HEK293 (cell line): ENCODE results near the gene PGM1.
A peak's percentile ranks its signal among the peaks of the same experiment; 100 is the strongest.

Source experiments
- CTCF ChIA-PET: fragments of 350-600 bp; formaldehyde crosslinking; extraction: SDS; loops from one replicate; lab custom pipeline; 2021; ENCODE audit warnings: antibody characterized with exemption; lab: Yijun Ruan, JAX
- POLR2A ChIA-PET: fragments of 300-600 bp; formaldehyde crosslinking; extraction: SDS; loops from one replicate; lab custom pipeline; 2020; ENCODE audit warnings: antibody characterized with exemption, inconsistent platforms; lab: Yijun Ruan, JAX
- H3K27ac ChIP-seq: fragments of 200-500 bp; sonication (Bioruptor generic); 2 replicates; pipeline ENCODE4 v1.5.1; 2014; ENCODE audit warnings: low read depth, low read length, control low read depth, inconsistent platforms; ENCODE audit errors: extremely low read depth
- H3K36me3 ChIP-seq, 2 experiments: fragments of 200-500 bp in 1 of 2; sonication (Bioruptor generic) in 1 of 2; 1 replicate in 1 of 2; 2 replicates in 1 of 2; pipeline ENCODE4 v1.5.1; 2014 to 2017; ENCODE audit warnings: inconsistent platforms in 2 of 2, low read length in 2 of 2; ENCODE audit not compliant: control insufficient read depth in 2 of 2, insufficient read depth in 1 of 2
- H3K4me1 ChIP-seq: fragments of 200-500 bp; sonication (Bioruptor generic); 2 replicates; pipeline ENCODE4 v1.5.1; 2014; ENCODE audit warnings: mild to moderate bottlenecking, low read length, inconsistent platforms; ENCODE audit not compliant: control insufficient read depth, insufficient read depth
- H3K4me3 ChIP-seq: 2 replicates; pipeline ENCODE4 v1.5.1; 2011; ENCODE audit warnings: low read depth, mild to moderate bottlenecking, control low read depth, low read length, moderate library complexity
- H3K9me3 ChIP-seq: fragments of 200-500 bp; sonication (Bioruptor generic); 2 replicates; pipeline ENCODE4 v1.5.1; 2014; ENCODE audit warnings: low read depth, low read length, inconsistent platforms; ENCODE audit not compliant: control insufficient read depth, insufficient read depth
- ELK4 ChIP-seq: IDR thresholded peaks from 2 replicates; pipeline ENCODE4 v1.6.1; 2011; ENCODE audit warnings: mild to moderate bottlenecking, low read depth, low read length, borderline replicate concordance
- GLIS2 ChIP-seq: fragments of 450-650 bp; formaldehyde crosslinking; IDR thresholded peaks from 2 replicates; pipeline ENCODE4 v1.5.1; 2016; ENCODE audit warnings: missing biosample characterization, missing genetic modification characterization
- KLF17 ChIP-seq: fragments of 450-650 bp; formaldehyde crosslinking; IDR thresholded peaks from 2 replicates; pipeline ENCODE4 v1.5.1; 2016; ENCODE audit warnings: missing biosample characterization, missing genetic modification characterization
- MEIS1 ChIP-seq: sonication (generic); formaldehyde crosslinking; IDR thresholded peaks from 2 replicates; pipeline ENCODE4 v1.8.1; 2022; ENCODE audit warnings: missing genetic modification reagents, mild to moderate bottlenecking, borderline replicate concordance
- MYNN ChIP-seq: fragments of 450-650 bp; formaldehyde crosslinking; IDR thresholded peaks from 2 replicates; pipeline ENCODE4 v1.5.1; 2016; ENCODE audit warnings: missing biosample characterization, missing genetic modification characterization, borderline replicate concordance
- SETDB1 ChIP-seq: IDR thresholded peaks from one replicate; pipeline ENCODE4 v1.6.1; 2017; ENCODE audit warnings: mild to moderate bottlenecking, low read length, moderate library complexity, mixed read lengths; ENCODE audit not compliant: insufficient read length
- ZBTB17 ChIP-seq: fragments of 450-650 bp; formaldehyde crosslinking; IDR thresholded peaks from 2 replicates; pipeline ENCODE4 v1.5.1; 2016; ENCODE audit warnings: missing biosample characterization, missing genetic modification characterization
- ZBTB44 ChIP-seq: fragments of 450-650 bp; IDR thresholded peaks from 2 replicates; pipeline ENCODE4 v1.5.1; 2018; ENCODE audit warnings: missing biosample characterization, mild to moderate bottlenecking, missing genetic modification characterization
- ZFP3 ChIP-seq: fragments of 450-650 bp; formaldehyde crosslinking; IDR thresholded peaks from 2 replicates; pipeline ENCODE4 v1.5.1; 2016; ENCODE audit warnings: low read depth, missing biosample characterization, missing genetic modification characterization
- ZNF121 ChIP-seq: fragments of 450-650 bp; formaldehyde crosslinking; IDR thresholded peaks from 2 replicates; pipeline ENCODE4 v1.5.1; 2016; ENCODE audit warnings: missing biosample characterization, missing genetic modification characterization
- ZNF132 ChIP-seq: fragments of 450-650 bp; formaldehyde crosslinking; IDR thresholded peaks from 2 replicates; pipeline ENCODE4 v1.5.1; 2017; ENCODE audit warnings: missing biosample characterization, missing genetic modification characterization, borderline replicate concordance
- ZNF175 ChIP-seq: fragments of 450-650 bp; formaldehyde crosslinking; IDR thresholded peaks from 2 replicates; pipeline ENCODE4 v1.5.1; 2016; ENCODE audit warnings: missing biosample characterization, missing genetic modification characterization
- ZNF280D ChIP-seq: fragments of 450-650 bp; formaldehyde crosslinking; IDR thresholded peaks from 2 replicates; pipeline ENCODE4 v1.5.1; 2016; ENCODE audit warnings: missing biosample characterization, missing genetic modification characterization
- ZNF391 ChIP-seq: fragments of 450-650 bp; formaldehyde crosslinking; IDR thresholded peaks from 2 replicates; pipeline ENCODE4 v1.5.1; 2016; ENCODE audit warnings: low read depth, missing biosample characterization, missing genetic modification characterization, borderline replicate concordance
- ZNF530 ChIP-seq: fragments of 450-650 bp; formaldehyde crosslinking; IDR thresholded peaks from 2 replicates; pipeline ENCODE4 v1.5.1; 2016; ENCODE audit warnings: low read depth, missing biosample characterization, missing genetic modification characterization
- ZNF596 ChIP-seq: fragments of 450-650 bp; IDR thresholded peaks from 2 replicates; pipeline ENCODE4 v1.5.0; 2018; ENCODE audit warnings: missing biosample characterization, mild to moderate bottlenecking, missing genetic modification characterization, moderate library complexity
- ZNF645 ChIP-seq: fragments of 450-650 bp; formaldehyde crosslinking; IDR thresholded peaks from 2 replicates; pipeline ENCODE4; 2016; ENCODE audit warnings: missing biosample characterization, missing genetic modification characterization
- ZNF701 ChIP-seq: fragments of 450-650 bp; formaldehyde crosslinking; IDR thresholded peaks from 2 replicates; pipeline ENCODE4 v1.5.1; 2016; ENCODE audit warnings: missing biosample characterization, missing genetic modification characterization
- ZNF747 ChIP-seq: fragments of 450-650 bp; formaldehyde crosslinking; IDR thresholded peaks from 2 replicates; pipeline ENCODE4 v1.5.1; 2016; ENCODE audit warnings: missing biosample characterization, missing genetic modification characterization
- ZNF785 ChIP-seq: fragments of 450-650 bp; formaldehyde crosslinking; IDR thresholded peaks from 2 replicates; pipeline ENCODE4 v1.5.1; 2016; ENCODE audit warnings: missing biosample characterization, missing genetic modification characterization
- ZNF792 ChIP-seq: fragments of 450-650 bp; formaldehyde crosslinking; IDR thresholded peaks from 2 replicates; pipeline ENCODE4 v1.5.1; 2016; ENCODE audit warnings: missing biosample characterization, missing genetic modification characterization
- ZSCAN30 ChIP-seq: fragments of 450-650 bp; IDR thresholded peaks from 2 replicates; pipeline ENCODE4 v1.5.1; 2018; ENCODE audit warnings: missing biosample characterization, mild to moderate bottlenecking, missing genetic modification characterization, moderate library complexity

PGM1 gene

GRCh38 chr1:63665824-63666223, 72.6 kb downstream of the PGM1 start (continued):
- TF ChIP-seq ZNF747 (tag by site-specific recombination) (no peak), GLIS2 (no peak), ZNF175 (tag by site-specific recombination) (no peak), ZNF792 (no peak), ZNF530 (tag by site-specific recombination) (no peak)

- H3K36me3 ChIP-seq = no peaks in the 10 kb centered on the region
- no peak for TF ChIP-seq ZNF785 (tag by site-specific recombination)
- TF ChIP-seq ZNF645 (tag by site-specific recombination) = no peak
- TF ChIP-seq SETDB1 = no peak
- TF ChIP-seq MYNN = no peak
- TF ChIP-seq ZFP3 (tag by site-specific recombination) = no peak
- no peaks in the 10 kb centered on the region for H3K9me3 ChIP-seq
- no peak overlapping the region for H3K4me3 ChIP-seq
- CTCF ChIA-PET = no interaction called here
- no peaks in the 10 kb centered on the region for H3K4me1 ChIP-seq
- POLR2A ChIA-PET = no interaction called here
- no peak overlapping the region for H3K27ac ChIP-seq
Measured at GRCh38 chr1:63668298-63668697, 75.1 kb downstream of the PGM1 start.

- ChIA-PET POLR2A (no interaction called here), CTCF (interaction anchor here (1.2 to 2.2 kb wide), 2 partner anchors 8 to 22 kb away, joined by 3 to 13 read pairs; no protein-coding TSS in a partner anchor)
- H3K4me3 ChIP-seq = no peak overlapping the region
- no peaks in the 10 kb centered on the region; the same call in 1 of the 2 replicates for H3K4me1 ChIP-seq
- H3K27ac ChIP-seq = no peak overlapping the region
- no peaks in the 10 kb centered on the region for H3K36me3 ChIP-seq
- TF ChIP-seq ZBTB17 (tag by site-specific recombination) (peak; percentile 51), ZSCAN30 (tag by site-specific recombination) (no peak)
- no peaks in the 10 kb centered on the region for H3K9me3 ChIP-seq
Measured at GRCh38 chr1:63669151-63669961, 76.1 kb downstream of the PGM1 start.

GRCh38 chr1:63670164-63670563, 77.0 kb downstream of the PGM1 start:
- no peak overlapping the region for H3K27ac ChIP-seq
- H3K4me1 ChIP-seq = no peaks in the 10 kb centered on the region; the same call in 1 of the 2 replicates
- H3K9me3 ChIP-seq = no peaks in the 10 kb centered on the region
- ChIA-PET POLR2A (no interaction called here), CTCF (interaction anchor here (2.2 kb wide), 1 partner anchor 22 kb away, joined by 13 read pairs; no protein-coding TSS in a partner anchor)
- H3K4me3 ChIP-seq = no peak overlapping the region
- no peaks in the 10 kb centered on the region for H3K36me3 ChIP-seq
- TF ChIP-seq MEIS1 (no peak), ZNF280D (tag by site-specific recombination) (no peak), KLF17 (no peak), ZNF132 (no peak), ZNF121 (tag by site-specific recombination) (no peak), ZBTB44 (tag by site-specific recombination) (no peak), ZNF701 (tag by site-specific recombination) (no peak), ELK4 (no peak), ZNF391 (tag by site-specific recombination) (no peak), ZNF596 (tag by site-specific recombination) (no peak)
